GM11168 (cell line): Measurements from ENCODE around the gene NUDT9.
"Not testable (repeated sequence)": the region's sequence is repeated elsewhere in the genome, so short reads cannot be mapped to it uniquely, and the experiment has no call there.

ENCODE experiments used
- in situ Hi-C: fragments of 300-500 bp; cut with MboI; formaldehyde crosslinking; loops from one replicate; pipeline ENCODE4 v1.12.0; 2022; ENCODE audit warnings: low sequenced_read_pairs; ENCODE audit not compliant: unreplicated experiment

NUDT9 gene

DNA sequence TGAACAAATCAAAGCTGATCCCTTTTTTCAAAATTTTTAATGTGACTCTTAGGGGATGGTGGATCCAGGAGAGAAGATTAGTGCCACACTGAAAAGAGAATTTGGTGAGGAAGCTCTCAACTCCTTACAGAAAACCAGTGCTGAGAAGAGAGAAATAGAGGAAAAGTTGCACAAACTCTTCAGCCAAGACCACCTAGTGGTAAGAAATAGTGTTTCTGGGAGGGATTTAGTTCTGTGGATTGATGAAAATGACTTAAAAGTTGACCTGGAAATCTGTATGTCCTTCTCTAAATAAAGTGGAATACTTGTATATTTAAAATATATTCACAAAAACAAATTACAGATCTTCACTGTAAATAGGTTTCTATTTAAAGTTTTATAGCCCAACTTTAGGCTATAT is 29.2 kb downstream of the NUDT9 start:
- in situ Hi-C loops = loop anchor here (10.0 kb wide), 1 partner anchor 307 kb away; no protein-coding TSS in a partner anchor

- in situ Hi-C loops = loop anchor here (10.0 kb wide), 1 partner anchor 314 kb away; no protein-coding TSS in a partner anchor
Observed at GRCh38 chr4:87458913-87459312, 36.5 kb downstream of the NUDT9 start.

DNA sequence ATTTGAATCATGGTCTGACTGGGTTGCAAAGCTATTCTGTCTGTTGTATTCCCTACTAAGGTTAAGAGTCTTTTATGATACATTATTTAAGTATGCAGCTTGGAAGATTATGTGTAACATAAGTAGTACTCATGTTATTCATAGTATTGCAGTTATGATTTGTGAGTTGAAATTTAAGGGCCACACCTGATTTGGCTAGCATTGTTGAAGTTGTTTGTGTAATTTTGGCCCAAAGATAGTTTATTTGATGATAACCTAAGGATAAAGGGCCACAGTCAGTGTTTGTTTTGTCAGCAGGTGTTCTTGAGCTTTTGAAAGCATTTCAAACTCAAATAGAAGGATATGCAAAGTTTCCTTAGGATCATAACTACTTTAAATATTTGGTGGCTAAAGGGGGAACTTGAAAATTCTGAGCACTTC is 38.9 kb downstream of the NUDT9 start:
- in situ Hi-C loops = no loop called here

GRCh38 chr4:87462102-87462501 is 39.7 kb downstream of the NUDT9 start:
- in situ Hi-C loops = no loop called here

DNA sequence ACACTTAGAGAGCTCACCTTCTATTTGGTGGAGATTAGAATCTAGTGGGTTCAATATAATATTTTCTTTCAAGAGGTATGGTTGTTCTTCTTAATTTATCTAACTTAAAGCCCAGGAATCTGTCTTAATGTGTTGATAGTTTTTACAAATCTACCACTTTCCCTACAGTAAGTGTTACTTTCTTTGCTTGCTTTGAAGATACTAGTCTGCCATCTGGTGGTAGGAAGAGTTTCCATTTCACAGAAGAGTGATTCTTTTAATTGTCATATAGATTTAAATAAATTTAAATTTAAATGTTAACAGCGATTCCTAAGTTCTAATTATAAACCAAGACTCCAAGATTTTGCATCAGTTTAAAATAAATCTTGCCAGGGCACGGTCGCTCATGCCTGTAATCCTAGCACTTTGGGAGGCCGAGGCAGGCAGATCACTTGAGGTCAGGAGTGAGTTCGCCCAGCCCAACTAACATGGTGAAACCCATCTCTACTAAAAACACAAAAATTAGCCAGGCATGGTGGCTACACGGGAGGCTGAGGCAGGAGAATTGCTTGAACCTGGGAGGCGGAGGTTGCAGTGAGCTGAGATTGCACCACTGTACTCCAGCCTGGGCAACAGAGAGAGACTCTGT is 43.5 kb downstream of the NUDT9 start:
- in situ Hi-C loops = loop anchor here (5.0 kb wide), 1 partner anchor 89 kb away; no protein-coding TSS in a partner anchor

- in situ Hi-C loops = loop anchor here (5.0 kb wide), 1 partner anchor 92 kb away; no protein-coding TSS in a partner anchor
Observed at GRCh38 chr4:87469390-87469789, 47.0 kb downstream of the NUDT9 start.

- in situ Hi-C loops = no loop called here
Observed at GRCh38 chr4:87476934-87477333, 54.6 kb downstream of the NUDT9 start.

DNA sequence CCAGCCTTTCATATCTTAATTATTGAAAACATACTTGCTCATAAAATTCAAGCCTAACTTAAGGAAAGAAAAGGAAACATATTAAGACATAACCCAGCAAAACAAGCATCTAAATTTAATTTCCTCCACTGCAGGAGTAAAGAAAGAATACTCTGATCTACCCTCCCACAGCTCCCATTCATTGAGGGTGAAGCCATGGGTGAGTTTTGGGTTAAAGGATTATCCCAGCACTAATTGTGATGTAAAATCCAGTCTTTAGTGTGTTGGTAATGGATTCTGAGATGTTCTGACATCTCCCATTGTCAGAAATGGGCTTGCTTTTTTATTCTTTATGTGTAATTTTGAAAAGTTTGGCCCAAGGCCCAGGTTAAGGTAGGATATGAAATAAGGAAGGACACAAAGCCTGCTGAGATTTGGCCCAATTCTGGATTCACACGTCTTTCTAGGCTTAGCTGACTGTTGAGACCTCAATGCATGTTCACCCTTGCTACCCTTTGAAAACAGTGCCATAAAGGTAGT is 56.4 kb downstream of the NUDT9 start:
- in situ Hi-C loops = no loop called here

DNA sequence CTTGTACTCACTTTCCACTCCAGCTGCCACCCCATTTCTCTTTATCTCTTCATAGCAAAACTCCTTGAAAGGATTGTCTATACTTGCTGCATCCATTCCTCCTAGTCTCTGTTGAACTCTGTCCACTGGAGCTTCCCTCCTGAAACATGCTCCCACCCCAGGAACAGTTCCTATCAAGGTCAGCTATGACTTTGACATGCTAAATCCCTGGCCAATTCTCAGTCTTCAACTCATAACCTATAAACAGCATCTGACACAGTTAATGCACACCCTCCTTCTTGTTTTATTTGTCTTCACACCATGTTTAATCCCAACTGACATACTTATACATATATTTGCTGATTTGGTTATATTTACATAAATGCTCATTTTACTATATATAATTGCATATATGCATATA is 59.0 kb downstream of the NUDT9 start:
- in situ Hi-C loops = no loop called here

- in situ Hi-C loops = not testable (repeated sequence)
Observed at GRCh38 chr4:87483247-87483646, 60.9 kb downstream of the NUDT9 start.

- in situ Hi-C loops = not testable (repeated sequence)
Observed at GRCh38 chr4:87488666-87489065, 66.3 kb downstream of the NUDT9 start.

DNA sequence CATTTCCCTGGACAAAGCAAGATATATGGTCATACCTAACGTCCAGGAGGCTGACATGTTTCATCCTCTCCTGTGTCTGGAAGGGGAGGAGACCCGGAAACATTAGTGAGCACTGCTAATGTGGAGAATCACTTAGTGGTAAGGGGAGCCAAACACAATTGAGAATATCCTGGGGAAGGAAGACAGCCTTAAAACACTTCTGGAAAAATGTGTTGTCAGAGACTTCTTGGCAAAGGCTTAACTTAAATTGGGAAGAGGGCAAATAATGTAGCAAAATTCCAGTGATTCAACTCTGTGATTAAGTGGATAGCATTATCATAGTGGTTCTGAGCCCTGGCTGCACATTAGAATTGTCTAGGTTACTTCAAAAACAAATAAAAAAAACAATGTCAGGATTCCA is 67.3 kb downstream of the NUDT9 start:
- in situ Hi-C loops = no loop called here

DNA sequence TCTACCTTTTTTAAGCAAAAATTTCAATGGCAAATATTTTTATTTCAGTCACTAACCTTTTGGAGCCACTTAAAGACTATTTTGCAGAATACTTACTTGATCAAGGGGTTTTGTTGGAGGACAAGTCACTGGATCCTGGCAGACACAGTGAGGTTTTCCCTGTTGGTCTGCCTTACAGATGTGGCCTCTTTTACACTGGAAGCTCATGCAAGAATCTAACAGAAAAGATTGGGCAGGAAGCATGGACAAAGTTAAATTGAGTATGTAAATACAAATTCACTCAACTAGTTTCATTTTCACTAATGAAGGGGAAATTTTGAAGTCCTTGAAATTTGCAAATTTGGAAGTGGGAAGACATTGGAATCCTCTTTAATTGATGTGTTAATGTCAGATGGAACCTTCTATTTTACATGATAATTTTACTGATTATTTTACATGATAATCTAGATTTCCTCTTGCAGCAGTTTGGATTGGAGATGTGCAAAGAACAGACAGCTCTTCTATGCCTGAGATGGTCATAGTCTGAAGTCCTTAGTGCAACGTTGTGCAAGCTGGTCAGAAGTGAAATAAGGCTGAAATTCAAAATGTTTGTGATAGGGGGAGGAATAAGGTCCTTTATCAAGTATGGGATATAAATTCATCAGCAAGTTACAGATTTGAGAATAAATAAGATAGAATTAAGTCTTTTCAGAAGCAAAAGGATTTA is 68.4 kb downstream of the NUDT9 start:
- in situ Hi-C loops = no loop called here

- in situ Hi-C loops = no loop called here
Observed at GRCh38 chr4:87491436-87491835, 69.1 kb downstream of the NUDT9 start.

GRCh38 chr4:87491851-87492250 is 69.5 kb downstream of the NUDT9 start:
- in situ Hi-C loops = not testable (repeated sequence)

DNA sequence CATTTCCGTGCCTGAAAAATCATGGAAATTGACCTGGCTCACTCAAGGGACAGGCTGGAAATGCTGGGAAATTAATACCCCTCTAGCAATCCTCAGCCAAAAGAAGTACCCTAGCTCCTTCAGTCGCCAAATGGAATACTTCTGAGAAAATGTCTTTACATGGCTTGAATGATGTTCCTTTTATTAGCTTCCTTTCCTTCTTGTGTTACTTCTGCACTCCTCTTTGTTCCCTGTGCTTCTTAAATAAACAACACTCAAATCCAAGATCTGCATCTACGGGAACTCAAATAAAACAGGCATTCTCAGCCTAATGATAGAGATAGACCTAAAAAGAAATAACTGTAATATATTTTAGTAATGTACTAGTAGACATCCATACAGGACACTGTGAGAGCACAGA is 70.7 kb downstream of the NUDT9 start:
- in situ Hi-C loops = no loop called here

- in situ Hi-C loops = no loop called here
Observed at GRCh38 chr4:87497159-87497558, 74.8 kb downstream of the NUDT9 start.

- in situ Hi-C loops = no loop called here
Observed at GRCh38 chr4:87497578-87497977, 75.2 kb downstream of the NUDT9 start.

DNA sequence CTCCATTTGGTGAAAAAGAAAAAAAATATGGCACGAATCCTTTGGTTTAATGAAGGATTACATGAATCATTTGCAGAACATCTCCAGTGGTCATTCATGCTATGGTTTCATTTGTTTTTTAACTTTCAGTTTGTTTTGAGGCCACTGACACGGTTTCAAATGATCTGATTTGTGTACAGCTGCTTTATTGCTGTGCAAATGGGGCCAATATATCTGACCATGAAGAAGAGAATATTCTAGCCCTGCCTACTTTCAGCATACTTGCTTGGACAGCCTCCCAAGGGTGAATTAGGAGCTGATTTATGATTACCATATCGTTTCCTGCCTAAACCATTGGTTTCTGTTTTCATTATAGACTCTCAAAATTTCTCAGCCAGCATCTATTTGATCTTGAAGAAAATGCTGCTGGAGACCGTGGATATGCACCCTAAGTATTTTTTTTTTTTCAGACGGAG is 76.1 kb downstream of the NUDT9 start:
- in situ Hi-C loops = no loop called here

- in situ Hi-C loops = no loop called here
Observed at GRCh38 chr4:87499403-87500091, 77.2 kb downstream of the NUDT9 start.

DNA sequence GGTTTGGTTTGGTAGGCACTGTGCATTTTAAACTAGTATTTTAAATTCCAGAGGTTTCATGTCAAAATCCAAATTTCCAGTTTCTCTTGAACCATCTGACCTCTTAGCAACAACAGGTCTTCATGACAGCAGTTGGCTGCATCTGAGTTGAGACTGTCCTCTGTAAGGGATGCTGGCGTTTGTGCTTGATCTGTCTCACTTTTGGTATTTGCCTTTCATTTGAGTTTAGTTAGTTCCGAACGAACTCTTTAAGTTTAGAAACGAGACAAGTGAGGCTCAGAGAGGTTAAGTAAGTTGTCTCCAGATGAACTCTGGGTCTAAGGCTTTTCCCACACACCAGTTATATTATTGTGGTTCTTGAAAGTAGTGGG is 77.7 kb downstream of the NUDT9 start:
- in situ Hi-C loops = no loop called here
